Measurements from ENCODE around the gene NYAP2.

Gene NYAP2

GRCh38 chr2:225414902-225415301, 15.4 kb downstream of the NYAP2 start:
- Histone ChIP-seq H3K9ac (ENCODE audit: low read depth, low read length) (no peak overlapping the region), H3K4me1 (ENCODE audit: insufficient read depth, low read length) (no peaks in the 10 kb centered on the region), H3K9me3 (ENCODE audit: control insufficient read depth, insufficient read depth, low read length) (no peaks in the 10 kb centered on the region), H3K36me3 (ENCODE audit: insufficient read depth, low read length) (no peaks in the 10 kb centered on the region)

- H3K9me3 ChIP-seq (ENCODE audit: control insufficient read depth, insufficient read depth, low read length), result no peaks in the 10 kb centered on the region
- H3K9ac ChIP-seq (ENCODE audit: low read depth, low read length), result no peak overlapping the region
- no peaks in the 10 kb centered on the region for H3K4me1 ChIP-seq (ENCODE audit: insufficient read depth, low read length)
- no peaks in the 10 kb centered on the region for H3K36me3 ChIP-seq (ENCODE audit: insufficient read depth, low read length)
Measured at GRCh38 chr2:225415341-225415740, 15.8 kb downstream of the NYAP2 start.

DNA sequence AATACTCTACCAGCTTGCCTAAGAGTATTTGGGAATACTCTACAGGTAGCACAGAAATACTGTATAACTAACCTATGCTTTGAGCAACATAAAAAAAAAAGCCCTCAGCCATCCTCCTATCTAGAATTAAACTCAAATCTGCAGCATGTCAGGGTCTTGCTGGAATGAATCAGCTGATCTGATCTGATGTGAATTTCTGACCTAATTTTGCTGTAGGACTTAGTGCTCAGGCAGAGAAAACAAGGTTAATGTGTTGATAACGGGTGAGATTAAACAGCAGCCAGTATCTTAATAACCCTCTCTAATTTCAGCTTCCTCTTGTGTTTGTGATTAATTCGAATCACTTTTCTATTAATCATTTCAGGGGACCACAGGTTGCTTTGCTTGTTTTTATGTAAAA, 16.3 kb downstream of the NYAP2 start:
- H3K9ac ChIP-seq (ENCODE audit: low read depth, low read length), result no peak overlapping the region
- H3K4me1 ChIP-seq (ENCODE audit: insufficient read depth, low read length), result no peaks in the 10 kb centered on the region
- no peaks in the 10 kb centered on the region for H3K9me3 ChIP-seq (ENCODE audit: control insufficient read depth, insufficient read depth, low read length)
- H3K36me3 ChIP-seq (ENCODE audit: insufficient read depth, low read length), result no peaks in the 10 kb centered on the region

GRCh38 chr2:225416616-225417367, 17.3 kb downstream of the NYAP2 start:
- Histone ChIP-seq H3K9me3 (ENCODE audit: control insufficient read depth, insufficient read depth, low read length) (no peaks in the 10 kb centered on the region), H3K9ac (ENCODE audit: low read depth, low read length) (no peak overlapping the region), H3K4me1 (ENCODE audit: insufficient read depth, low read length) (no peaks in the 10 kb centered on the region), H3K36me3 (ENCODE audit: insufficient read depth, low read length) (no peaks in the 10 kb centered on the region)

GRCh38 chr2:225419033-225419432, 19.5 kb downstream of the NYAP2 start:
- Histone ChIP-seq H3K9ac (ENCODE audit: low read depth, low read length) (no peak overlapping the region), H3K9me3 (ENCODE audit: control insufficient read depth, insufficient read depth, low read length) (no peaks in the 10 kb centered on the region), H3K36me3 (ENCODE audit: insufficient read depth, low read length) (no peaks in the 10 kb centered on the region), H3K4me1 (ENCODE audit: insufficient read depth, low read length) (no peaks in the 10 kb centered on the region)

DNA sequence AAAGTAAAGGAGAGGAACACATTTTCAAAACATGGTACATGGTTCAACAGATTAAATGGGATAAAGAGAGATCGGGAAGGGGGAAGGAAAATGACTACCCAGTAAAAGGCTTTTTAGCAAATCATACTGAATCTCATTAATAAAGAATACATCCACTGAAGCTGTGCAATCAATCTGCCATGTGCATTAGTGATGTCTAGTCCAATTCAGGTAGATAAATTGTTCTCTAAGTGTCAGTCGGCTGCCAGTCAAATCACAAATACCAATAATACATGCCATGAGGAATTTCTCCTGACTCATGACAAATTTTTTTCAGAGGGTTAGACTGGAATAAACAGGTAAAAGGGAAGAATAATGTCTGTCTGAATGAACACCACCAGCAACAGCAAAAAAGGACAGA, 22.6 kb downstream of the NYAP2 start:
- H3K9ac ChIP-seq (ENCODE audit: low read depth, low read length), result no peak overlapping the region
- no peaks in the 10 kb centered on the region for H3K9me3 ChIP-seq (ENCODE audit: control insufficient read depth, insufficient read depth, low read length)
- no peaks in the 10 kb centered on the region for H3K36me3 ChIP-seq (ENCODE audit: insufficient read depth, low read length)
- no peaks in the 10 kb centered on the region for H3K4me1 ChIP-seq (ENCODE audit: insufficient read depth, low read length)

DNA sequence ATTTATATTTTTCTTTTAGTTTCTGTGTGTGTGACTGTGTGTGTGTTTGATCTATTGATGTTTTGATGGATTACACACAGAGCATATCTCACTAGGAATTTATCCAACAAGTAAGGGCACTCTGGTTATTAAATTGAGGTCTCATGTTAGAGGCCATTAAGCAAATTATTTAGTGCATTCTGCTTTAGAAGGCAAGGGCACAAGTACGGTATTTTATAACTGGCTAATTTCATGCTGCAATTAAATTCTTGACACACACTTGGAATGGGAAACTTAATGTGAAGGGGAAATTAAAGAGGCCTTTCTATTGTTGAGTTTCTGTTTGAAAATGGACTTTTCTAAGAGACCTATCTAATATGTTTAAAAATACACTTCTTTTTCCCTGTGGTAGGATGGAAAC, 25.8 kb downstream of the NYAP2 start:
- peaks cover 8% of the 10 kb centered on the region; the same call in 1 of the 2 replicates for H3K4me1 ChIP-seq (ENCODE audit: insufficient read depth, low read length)
- no peak overlapping the region for H3K9ac ChIP-seq (ENCODE audit: low read depth, low read length)
- H3K9me3 ChIP-seq (ENCODE audit: control insufficient read depth, insufficient read depth, low read length), result no peaks in the 10 kb centered on the region
- no peaks in the 10 kb centered on the region for H3K36me3 ChIP-seq (ENCODE audit: insufficient read depth, low read length)

GRCh38 chr2:225428360-225428759, 28.9 kb downstream of the NYAP2 start:
- Histone ChIP-seq H3K9ac (ENCODE audit: low read depth, low read length) (no peak overlapping the region), H3K9me3 (ENCODE audit: control insufficient read depth, insufficient read depth, low read length) (no peaks in the 10 kb centered on the region), H3K36me3 (ENCODE audit: insufficient read depth, low read length) (no peaks in the 10 kb centered on the region), H3K4me1 (ENCODE audit: insufficient read depth, low read length) (peaks cover 8% of the 10 kb centered on the region; the same call in 1 of the 2 replicates)

DNA sequence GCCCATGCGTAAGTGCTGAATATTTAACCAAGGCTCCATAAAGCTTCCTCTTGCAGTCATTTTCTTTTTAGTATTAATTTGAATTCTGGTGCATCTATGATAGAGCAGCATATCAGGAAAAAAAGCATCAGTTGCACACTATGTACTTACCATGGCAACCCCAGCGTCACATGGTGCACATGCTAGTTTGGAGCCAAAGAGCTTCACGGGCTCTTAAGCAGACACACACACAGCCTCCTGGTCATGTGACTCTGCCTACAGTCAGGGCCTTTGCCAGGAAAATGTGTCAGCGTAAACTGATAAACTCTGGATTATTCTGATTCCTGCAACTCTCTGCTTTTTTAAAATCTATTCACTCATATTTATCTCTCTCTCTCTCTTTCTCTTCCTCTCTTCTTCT, 30.2 kb downstream of the NYAP2 start:
- no peaks in the 10 kb centered on the region for H3K9me3 ChIP-seq (ENCODE audit: control insufficient read depth, insufficient read depth, low read length)
- no peaks in the 10 kb centered on the region for H3K36me3 ChIP-seq (ENCODE audit: insufficient read depth, low read length)
- H3K4me1 ChIP-seq (ENCODE audit: insufficient read depth, low read length), result peaks cover 8% of the 10 kb centered on the region; the same call in 1 of the 2 replicates
- no peak overlapping the region for H3K9ac ChIP-seq (ENCODE audit: low read depth, low read length)

- H3K36me3 ChIP-seq (ENCODE audit: insufficient read depth, low read length), result no peaks in the 10 kb centered on the region
Measured at GRCh38 chr2:225431105-225431863, 31.8 kb downstream of the NYAP2 start.

GRCh38 chr2:225434014-225434413, 34.5 kb downstream of the NYAP2 start:
- Histone ChIP-seq H3K9ac (ENCODE audit: low read depth, low read length) (no peak overlapping the region), H3K9me3 (ENCODE audit: control insufficient read depth, insufficient read depth, low read length) (no peaks in the 10 kb centered on the region), H3K4me1 (ENCODE audit: insufficient read depth, low read length) (peaks cover 7% of the 10 kb centered on the region; the same call in 1 of the 2 replicates), H3K36me3 (ENCODE audit: insufficient read depth, low read length) (no peaks in the 10 kb centered on the region)

More at GRCh38 chr2:225431105-225431863, 31.8 kb downstream of the NYAP2 start:
- no peaks in the 10 kb centered on the region for H3K9me3 ChIP-seq (ENCODE audit: control insufficient read depth, insufficient read depth, low read length)
- peaks cover 8% of the 10 kb centered on the region; the same call in 1 of the 2 replicates for H3K4me1 ChIP-seq (ENCODE audit: insufficient read depth, low read length)
- H3K9ac ChIP-seq (ENCODE audit: low read depth, low read length), result no peak overlapping the region

DNA sequence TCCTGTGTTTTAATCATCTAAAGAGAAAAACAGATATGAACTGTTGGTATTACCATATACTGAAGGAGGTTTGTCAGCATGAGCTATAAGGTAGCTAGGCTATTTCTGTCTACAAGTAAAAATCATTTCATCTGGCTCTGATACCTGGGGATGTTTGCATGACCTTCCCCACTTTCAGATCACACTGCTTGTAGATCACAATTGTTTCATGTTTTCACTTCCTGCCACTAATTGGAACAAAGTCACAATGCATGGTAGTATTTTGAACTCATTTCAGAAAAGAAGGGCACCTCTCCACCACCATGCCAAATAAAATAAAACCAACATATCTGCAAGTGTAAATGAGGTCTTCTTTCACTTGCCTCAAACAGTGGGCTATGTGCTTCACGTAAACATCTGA, 37.8 kb downstream of the NYAP2 start:
- no peaks in the 10 kb centered on the region for H3K4me1 ChIP-seq (ENCODE audit: insufficient read depth, low read length)
- H3K36me3 ChIP-seq (ENCODE audit: insufficient read depth, low read length), result no peaks in the 10 kb centered on the region
- H3K9me3 ChIP-seq (ENCODE audit: control insufficient read depth, insufficient read depth, low read length), result no peaks in the 10 kb centered on the region
- no peak overlapping the region for H3K9ac ChIP-seq (ENCODE audit: low read depth, low read length)

GRCh38 chr2:225438248-225438647, 38.7 kb downstream of the NYAP2 start:
- Histone ChIP-seq H3K9me3 (ENCODE audit: control insufficient read depth, insufficient read depth, low read length) (no peaks in the 10 kb centered on the region), H3K36me3 (ENCODE audit: insufficient read depth, low read length) (no peaks in the 10 kb centered on the region), H3K9ac (ENCODE audit: low read depth, low read length) (no peak overlapping the region), H3K4me1 (ENCODE audit: insufficient read depth, low read length) (no peaks in the 10 kb centered on the region)

- Histone ChIP-seq H3K9ac (ENCODE audit: low read depth, low read length) (no peak overlapping the region), H3K4me1 (ENCODE audit: insufficient read depth, low read length) (0 out of 2 replicates have a peak, but pooled peaks cover 6% of the 10 kb centered on the region), H3K9me3 (ENCODE audit: control insufficient read depth, insufficient read depth, low read length) (no peaks in the 10 kb centered on the region), H3K36me3 (ENCODE audit: insufficient read depth, low read length) (no peaks in the 10 kb centered on the region)
Measured at GRCh38 chr2:225452677-225453076, 53.2 kb downstream of the NYAP2 start.

DNA sequence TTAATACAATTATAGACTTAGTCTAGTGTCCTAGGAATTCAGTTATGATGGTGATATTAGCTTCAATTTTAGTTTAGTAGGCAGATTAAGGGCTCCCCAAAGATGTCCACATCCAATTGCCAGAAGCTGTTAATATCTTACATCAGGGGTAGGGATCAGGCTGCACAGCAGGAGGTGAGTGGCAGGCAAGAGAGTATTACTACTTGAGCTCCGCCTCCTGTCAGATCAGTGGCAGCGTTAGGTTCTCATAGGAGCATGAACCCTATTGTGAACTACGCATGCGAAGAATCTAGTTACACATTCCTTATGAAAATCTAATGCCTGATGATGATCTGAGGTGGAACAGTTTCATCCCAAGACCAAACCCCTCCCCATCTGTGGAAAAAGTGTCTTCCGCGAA, 54.9 kb downstream of the NYAP2 start:
- Histone ChIP-seq H3K4me1 (ENCODE audit: insufficient read depth, low read length) (0 out of 2 replicates have a peak, but pooled peaks cover 6% of the 10 kb centered on the region), H3K9me3 (ENCODE audit: control insufficient read depth, insufficient read depth, low read length) (no peaks in the 10 kb centered on the region), H3K9ac (ENCODE audit: low read depth, low read length) (no peak overlapping the region), H3K36me3 (ENCODE audit: insufficient read depth, low read length) (no peaks in the 10 kb centered on the region)
